ENCODE data around the gene ATRX. TPM values are rescaled to one million over a fixed set of nuclear protein-coding genes. Genes with fewer than 3 reads are reported as not detected.
A peak's percentile ranks its signal among the peaks of the same experiment; 100 is the strongest.

The ATRX gene
- total RNA-seq, 1 donor from 2014 or later, result 106 TPM

- no peaks in the 10 kb centered on the region for H3K9me3 ChIP-seq (ENCODE audit: insufficient read depth, low read depth, low read length)
- DNase-seq (ENCODE audit: low read depth) (no peak), FAIRE-seq (no peak)
- H3K4me2 ChIP-seq (ENCODE audit: low read length), result no peak overlapping the region
- H3K4me1 ChIP-seq (ENCODE audit: insufficient read depth, low read length), result peaks cover 5% of the 10 kb centered on the region
- no peak overlapping the region for H3K4me3 ChIP-seq (ENCODE audit: insufficient read depth, low read depth, low read length)
- no peak for TF ChIP-seq EZH2 (IDR thresholded peaks at IDR 0.05; ENCODE audit: insufficient read depth, low read length)
- TF ChIP-seq CTCF (IDR thresholded peaks at IDR 0.05; ENCODE audit: insufficient read depth, low read depth, low read length), result no peak
- no peaks in the 10 kb centered on the region for H3K27me3 ChIP-seq (ENCODE audit: insufficient read depth, low read length)
- H3K9me3 Mint-ChIP-seq (ENCODE audit: unreplicated experiment), result peaks cover 6% of the 10 kb centered on the region
- H3K27ac ChIP-seq (ENCODE audit: low read depth, low read length), result no peak overlapping the region
- H3K9ac ChIP-seq (ENCODE audit: low read length), result no peak overlapping the region
- peaks cover 13% of the 10 kb centered on the region for H3K36me3 Mint-ChIP-seq (ENCODE audit: low read depth, unreplicated experiment)
- H2AFZ ChIP-seq (ENCODE audit: low read depth, low read length), result no peak overlapping the region
- no peak overlapping the region for H3K27ac Mint-ChIP-seq (ENCODE audit: unreplicated experiment)
- H3K27me3 Mint-ChIP-seq (ENCODE audit: low read depth, unreplicated experiment), result no peaks in the 10 kb centered on the region
- H3K36me3 ChIP-seq (ENCODE audit: insufficient read depth, low read length), result no peaks in the 10 kb centered on the region
- H4K20me1 ChIP-seq (ENCODE audit: insufficient read depth, low read length), result no peaks in the 10 kb centered on the region
- H3K4me1 Mint-ChIP-seq (ENCODE audit: low read depth, unreplicated experiment), result peaks cover 3% of the 10 kb centered on the region
- H3K79me2 ChIP-seq (ENCODE audit: insufficient read depth, low read length), result no peaks in the 10 kb centered on the region
- no peak overlapping the region for H3K4me3 Mint-ChIP-seq (ENCODE audit: unreplicated experiment)
These were observed 271.8 kb downstream of the ATRX start for GRCh38 chrX:77514177-77514576.

GRCh38 chrX:77510007-77510406 is 276.0 kb downstream of the ATRX start:
- Histone ChIP-seq H4K20me1 (ENCODE audit: insufficient read depth, low read length) (no peaks in the 10 kb centered on the region), H3K79me2 (ENCODE audit: insufficient read depth, low read length) (no peaks in the 10 kb centered on the region), H2AFZ (ENCODE audit: low read depth, low read length) (no peak overlapping the region), H3K27me3 (ENCODE audit: insufficient read depth, low read length) (no peaks in the 10 kb centered on the region), H3K4me1 (ENCODE audit: insufficient read depth, low read length) (peaks cover 8% of the 10 kb centered on the region), H3K9me3 (ENCODE audit: insufficient read depth, low read depth, low read length) (no peaks in the 10 kb centered on the region), H3K36me3 (ENCODE audit: insufficient read depth, low read length) (no peaks in the 10 kb centered on the region), H3K9ac (ENCODE audit: low read length) (no peak overlapping the region), H3K4me3 (ENCODE audit: insufficient read depth, low read depth, low read length) (no peak overlapping the region), H3K27ac (ENCODE audit: low read depth, low read length) (no peak overlapping the region), H3K4me2 (ENCODE audit: low read length) (no peak overlapping the region)
- DNase-seq (ENCODE audit: low read depth) (no peak), FAIRE-seq (no peak)
- no peaks in the 10 kb centered on the region for H3K27me3 Mint-ChIP-seq (ENCODE audit: low read depth, unreplicated experiment)
- peaks cover 9% of the 10 kb centered on the region for H3K36me3 Mint-ChIP-seq (ENCODE audit: low read depth, unreplicated experiment)
- H3K4me1 Mint-ChIP-seq (ENCODE audit: low read depth, unreplicated experiment), result peaks cover 4% of the 10 kb centered on the region
- H3K27ac Mint-ChIP-seq (ENCODE audit: unreplicated experiment), result no peak overlapping the region
- no peak overlapping the region for H3K4me3 Mint-ChIP-seq (ENCODE audit: unreplicated experiment)
- H3K9me3 Mint-ChIP-seq (ENCODE audit: unreplicated experiment), result peaks cover 6% of the 10 kb centered on the region
- TF ChIP-seq EZH2 (IDR thresholded peaks at IDR 0.05; ENCODE audit: insufficient read depth, low read length) (no peak), CTCF (IDR thresholded peaks at IDR 0.05; ENCODE audit: insufficient read depth, low read depth, low read length) (no peak)

GRCh38 chrX:77505227-77505626 is 280.8 kb downstream of the ATRX start:
- no peak overlapping the region for H3K27ac Mint-ChIP-seq (ENCODE audit: unreplicated experiment)

More at GRCh38 chrX:77505227-77505626, 280.8 kb downstream of the ATRX start:
- no peak overlapping the region for H3K9ac ChIP-seq (ENCODE audit: low read length)
- Mint-ChIP-seq H3K9me3 (ENCODE audit: unreplicated experiment) (no peaks in the 10 kb centered on the region), H3K4me1 (ENCODE audit: low read depth, unreplicated experiment) (peaks cover 6% of the 10 kb centered on the region), H3K27me3 (ENCODE audit: low read depth, unreplicated experiment) (no peaks in the 10 kb centered on the region), H3K4me3 (ENCODE audit: unreplicated experiment) (no peak overlapping the region), H3K36me3 (ENCODE audit: low read depth, unreplicated experiment) (peaks cover 2% of the 10 kb centered on the region)
- H4K20me1 ChIP-seq (ENCODE audit: insufficient read depth, low read length), result no peaks in the 10 kb centered on the region
- no peaks in the 10 kb centered on the region for H3K27me3 ChIP-seq (ENCODE audit: insufficient read depth, low read length)
- no peak overlapping the region for H3K27ac ChIP-seq (ENCODE audit: low read depth, low read length)
- peaks cover 6% of the 10 kb centered on the region for H3K4me1 ChIP-seq (ENCODE audit: insufficient read depth, low read length)
- H2AFZ ChIP-seq (ENCODE audit: low read depth, low read length), result no peak overlapping the region
- no peaks in the 10 kb centered on the region for H3K36me3 ChIP-seq (ENCODE audit: insufficient read depth, low read length)
- peak; percentile 86 for FAIRE-seq
- H3K4me3 ChIP-seq (ENCODE audit: insufficient read depth, low read depth, low read length), result no peak overlapping the region
- no peak overlapping the region for H3K4me2 ChIP-seq (ENCODE audit: low read length)
- no peaks in the 10 kb centered on the region for H3K79me2 ChIP-seq (ENCODE audit: insufficient read depth, low read length)
- no peaks in the 10 kb centered on the region for H3K9me3 ChIP-seq (ENCODE audit: insufficient read depth, low read depth, low read length)
- peak; percentile 33 for DNase-seq (ENCODE audit: low read depth)
- TF ChIP-seq CTCF (IDR thresholded peaks at IDR 0.05; ENCODE audit: insufficient read depth, low read depth, low read length) (no peak), EZH2 (IDR thresholded peaks at IDR 0.05; ENCODE audit: insufficient read depth, low read length) (no peak)

Measured in astrocyte (in vitro differentiated cells and primary cell).